HT1080 (cell line): ENCODE data around the gene LHX3. TPM values are rescaled to one million over a fixed set of nuclear protein-coding genes. Genes with fewer than 3 reads are reported as not detected.

Source experiments
- DNase-seq: peaks from one replicate; pipeline ENCODE4 v3.0.0-alpha.2; 2015; ENCODE audit warnings: low read depth
- polyA plus RNA-seq, 2 experiments: library from polyadenylated mRNA; depleted of rRNA; stranded (reverse); fragments of >200 nt; gene quantifications; 2 replicates each; pipeline ENCODE4 v1.2.3, GENCODE V29; 2015
- total RNA-seq: library from RNA; depleted of rRNA; stranded (reverse); fragments of >200 nt; shearing (Covaris generic); gene quantifications from 2 replicates; pipeline ENCODE4 v1.2.3, GENCODE V29; 2014; rRNA removed

The LHX3 gene
- not detected in 2 replicates for total RNA-seq
- 0.02 TPM in 1 of 2 replicates, not detected in the other for polyA plus RNA-seq (2015; cell fraction: cytosol; rRNA removed)
- 0.06 TPM in 2 replicates for polyA plus RNA-seq (2015; cell fraction: nucleus; rRNA removed)

GRCh38 chr9:136204838-136205706, at the start of gene LHX3:
TSS of gene LHX3 (minus strand) at chr9:136205128. CDS start at chr9:136205012, 116 bp downstream.
- no peak for DNase-seq

DNA sequence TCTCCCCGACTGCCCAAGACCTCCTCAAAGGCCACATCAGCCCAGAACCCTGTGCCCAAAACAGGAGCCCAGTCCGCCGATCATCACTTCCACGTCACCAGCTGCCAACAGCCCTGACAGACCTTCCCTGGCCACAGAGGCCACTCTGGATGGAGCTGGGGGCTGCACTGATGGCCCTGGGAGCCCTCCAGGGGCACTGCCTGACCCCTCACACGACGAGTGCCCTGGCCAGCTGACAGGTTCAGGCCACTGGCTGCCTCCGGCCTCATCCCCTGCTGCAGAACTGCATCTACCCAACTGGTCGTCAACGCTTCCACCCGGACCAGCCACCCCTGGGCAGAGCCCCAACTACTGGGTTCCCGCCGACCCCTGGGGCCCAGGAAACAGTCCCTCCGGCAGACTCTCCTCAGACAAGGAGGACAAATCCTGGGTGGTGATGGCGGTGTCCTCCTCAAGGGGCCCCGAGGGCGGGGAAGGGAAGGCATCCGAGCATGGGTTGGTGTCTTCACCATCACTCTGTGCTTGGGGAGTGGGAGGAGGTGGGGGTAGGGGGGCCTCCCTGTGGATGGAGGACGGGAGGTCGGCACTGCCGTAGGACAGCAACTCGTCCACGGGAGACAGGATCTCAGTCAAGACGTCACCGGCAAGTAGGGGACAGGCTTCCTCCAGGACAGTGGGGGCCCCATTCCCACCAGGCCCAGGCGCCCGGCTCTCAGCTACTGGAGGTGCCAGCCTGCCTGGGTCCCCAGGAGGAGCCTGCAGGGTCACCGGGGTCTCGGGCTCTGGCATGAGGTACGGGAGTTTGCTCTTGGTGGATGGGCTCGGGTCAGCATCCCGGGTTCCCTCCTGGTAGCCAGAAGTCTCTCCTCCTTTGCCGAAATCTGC, 48.6 kb upstream of the LHX3 start:
- no peak for DNase-seq

DNA sequence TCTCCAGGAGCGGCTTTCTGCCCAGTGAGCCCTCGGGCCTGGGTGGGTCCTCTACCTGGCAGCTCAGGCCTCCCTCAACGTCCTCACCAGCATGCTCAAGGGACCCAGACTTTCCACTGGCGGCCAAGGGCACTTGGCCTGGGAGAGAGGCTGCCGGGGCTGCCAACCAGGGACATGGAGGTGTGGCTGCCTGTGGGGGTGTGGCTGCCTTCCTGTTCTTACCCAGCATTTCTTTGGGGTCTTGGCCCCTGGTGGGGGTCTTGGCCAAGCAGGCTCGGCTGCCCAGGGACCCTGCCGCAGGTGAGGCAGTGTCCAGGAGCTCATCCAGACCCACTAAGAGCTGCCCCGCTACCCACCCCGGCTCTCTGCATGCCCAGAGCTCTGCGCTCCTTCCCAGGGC, 47.9 kb upstream of the LHX3 start:
- DNase-seq = no peak

DNA sequence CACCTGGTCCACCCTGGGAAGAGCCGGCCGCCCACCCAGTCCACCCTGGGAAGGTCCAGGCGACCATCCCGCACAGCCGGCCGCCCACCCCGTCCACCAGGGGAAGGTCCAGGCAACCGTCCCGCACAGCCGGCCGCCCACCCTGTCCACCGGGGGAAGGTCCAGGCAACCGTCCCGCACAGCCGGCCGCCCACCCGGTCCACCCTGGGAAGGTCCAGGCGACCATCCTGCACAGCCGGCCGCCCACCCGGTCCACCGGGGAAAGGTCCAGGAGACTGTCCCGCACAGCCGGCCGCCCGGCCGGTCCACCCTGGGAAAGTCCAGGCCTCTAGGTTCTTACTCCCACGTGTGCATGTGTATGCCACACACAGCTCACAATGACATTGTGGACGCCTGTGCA, 47.4 kb upstream of the LHX3 start:
- no peak for DNase-seq

DNA sequence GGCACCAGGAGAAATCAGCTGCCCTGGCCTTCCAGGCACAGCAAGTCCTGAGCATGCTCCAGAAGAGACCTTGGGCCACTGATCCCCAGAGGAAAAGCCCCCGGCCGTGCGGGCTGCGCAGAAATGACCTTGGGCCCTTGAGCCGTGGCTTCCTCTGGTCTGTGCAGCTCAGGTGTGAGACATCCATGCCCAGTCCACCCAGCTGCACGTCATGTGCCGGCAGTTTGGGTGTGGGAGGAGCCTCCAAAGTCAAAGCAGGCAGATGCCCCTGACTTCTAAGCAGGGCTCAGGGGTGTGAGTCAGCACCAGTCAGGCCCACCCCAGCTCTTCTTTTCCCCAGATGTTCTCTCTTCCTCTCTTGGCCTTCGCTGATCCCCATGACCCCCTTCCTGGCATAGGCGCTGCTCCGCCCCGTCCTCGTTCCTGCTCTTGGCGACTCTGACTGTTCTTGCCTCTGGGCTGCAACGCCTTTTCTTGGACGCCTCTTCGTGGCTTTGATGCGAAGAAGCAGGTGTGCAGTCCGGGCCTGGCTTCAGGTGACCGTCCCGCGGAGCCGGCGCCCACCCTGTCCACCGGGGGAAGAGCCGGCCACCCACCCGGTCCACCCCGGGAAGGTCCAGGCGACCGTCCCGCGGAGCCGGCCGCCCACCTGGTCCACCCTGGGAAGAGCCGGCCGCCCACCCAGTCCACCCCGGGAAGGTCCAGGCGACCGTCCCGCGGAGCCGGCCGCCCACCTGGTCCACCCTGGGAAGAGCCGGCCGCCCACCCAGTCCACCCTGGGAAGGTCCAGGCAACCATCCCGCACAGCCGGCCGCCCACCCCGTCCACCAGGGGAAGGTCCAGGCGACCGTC, 46.6 kb upstream of the LHX3 start:
- DNase-seq = no peak

- no peak for DNase-seq
These were observed 45.7 kb upstream of the LHX3 start for GRCh38 chr9:136250676-136251075.

GRCh38 chr9:136249877-136250559, 45.1 kb upstream of the LHX3 start:
- DNase-seq = no peak

DNA sequence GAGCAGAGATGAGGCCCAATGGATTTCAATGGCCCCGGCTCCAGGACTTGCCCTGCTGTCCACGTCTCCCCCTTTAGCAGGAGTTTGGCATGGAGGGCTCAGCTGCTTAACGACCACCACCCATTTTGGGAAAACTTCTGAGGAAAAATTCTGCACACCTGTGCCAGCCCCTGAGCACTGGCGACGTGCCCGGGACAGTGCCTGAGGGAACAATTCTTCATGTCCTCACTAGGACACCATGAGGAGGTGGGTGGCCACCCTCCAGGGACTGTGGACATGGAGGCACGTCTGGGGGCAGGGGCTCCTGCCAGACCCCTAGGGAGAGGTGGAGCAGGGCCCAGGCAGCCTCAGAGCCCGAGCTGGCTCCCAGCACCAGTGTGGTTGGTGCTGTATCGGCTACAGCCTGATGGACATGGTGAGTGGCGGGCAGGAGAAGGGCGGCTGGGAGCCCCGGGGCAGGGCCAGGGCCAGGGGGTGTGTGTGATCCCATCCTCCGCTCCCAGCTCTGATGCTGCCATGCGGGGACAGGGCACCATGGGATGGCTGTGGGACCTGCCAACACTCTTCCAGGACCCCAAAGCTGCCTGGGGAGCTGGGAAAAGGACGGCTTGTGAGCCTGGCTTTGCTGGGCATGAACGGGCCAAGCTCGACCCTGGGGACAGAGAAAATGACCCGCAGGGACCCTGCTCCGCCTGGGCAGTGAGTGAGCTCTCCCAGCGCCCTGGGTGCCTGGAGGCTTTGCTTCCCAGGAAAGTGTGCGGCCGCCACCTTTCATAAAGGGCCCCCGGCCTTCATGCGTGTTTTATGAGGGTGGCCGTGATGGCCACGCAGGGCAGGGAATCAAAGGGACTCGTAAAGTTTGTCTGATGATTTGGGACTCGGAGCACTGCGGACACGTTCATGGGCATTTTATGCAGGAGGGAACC, 44.3 kb upstream of the LHX3 start:
- no peak for DNase-seq

DNA sequence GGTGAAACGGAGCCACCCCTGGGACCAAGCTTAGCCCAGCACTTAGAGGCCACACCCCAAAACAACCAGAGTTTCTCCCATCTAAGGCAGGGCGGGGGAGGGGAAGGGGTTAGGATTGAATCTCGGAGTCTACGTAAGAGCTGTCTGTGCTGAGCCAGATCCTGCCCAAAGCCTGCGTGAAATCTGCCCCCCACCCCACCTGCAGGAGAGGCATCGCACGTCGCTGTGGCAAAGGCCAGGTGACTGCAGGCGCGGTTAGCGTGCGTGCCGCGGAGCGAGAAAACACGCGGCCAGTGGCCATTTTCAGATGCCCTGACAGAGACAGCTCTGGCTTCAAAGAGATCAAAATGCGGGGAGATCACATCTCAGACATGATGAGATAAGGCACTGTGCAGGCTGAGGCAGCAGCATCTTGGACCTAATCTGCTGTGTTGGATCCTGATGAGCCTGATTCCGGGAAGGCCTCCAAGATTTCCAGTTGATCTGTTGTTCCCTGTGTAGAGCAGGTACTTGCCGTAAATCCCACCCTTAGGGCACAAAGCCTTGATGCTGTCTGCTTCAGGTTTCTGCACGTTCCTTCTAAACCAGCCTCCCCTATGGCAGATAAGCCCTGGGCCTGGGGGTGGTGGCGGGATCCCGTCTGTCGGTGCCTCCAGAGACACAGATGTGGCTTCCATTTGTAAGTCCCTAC, 43.2 kb upstream of the LHX3 start:
- no peak for DNase-seq

DNA sequence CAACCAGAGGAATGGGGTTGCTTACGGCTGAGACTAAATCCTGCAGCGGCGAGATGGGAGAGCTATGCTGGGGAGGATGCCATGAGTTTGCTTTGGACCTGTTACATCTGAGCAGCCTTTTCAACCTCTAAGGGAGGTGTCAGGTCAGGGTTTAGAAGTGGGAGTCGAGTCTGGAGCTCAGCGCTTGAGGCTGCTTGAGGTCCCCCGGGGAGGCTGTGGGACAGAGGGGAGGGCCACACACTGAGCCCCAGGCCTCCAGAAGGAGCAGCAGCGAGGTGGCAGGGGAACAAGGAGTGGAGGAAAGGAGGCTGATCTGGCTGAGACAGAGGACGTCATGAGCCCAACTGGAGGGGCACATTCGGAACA, 42.6 kb upstream of the LHX3 start:
- no peak for DNase-seq

GRCh38 chr9:136246849-136247550, 42.1 kb upstream of the LHX3 start:
- no peak for DNase-seq

DNA sequence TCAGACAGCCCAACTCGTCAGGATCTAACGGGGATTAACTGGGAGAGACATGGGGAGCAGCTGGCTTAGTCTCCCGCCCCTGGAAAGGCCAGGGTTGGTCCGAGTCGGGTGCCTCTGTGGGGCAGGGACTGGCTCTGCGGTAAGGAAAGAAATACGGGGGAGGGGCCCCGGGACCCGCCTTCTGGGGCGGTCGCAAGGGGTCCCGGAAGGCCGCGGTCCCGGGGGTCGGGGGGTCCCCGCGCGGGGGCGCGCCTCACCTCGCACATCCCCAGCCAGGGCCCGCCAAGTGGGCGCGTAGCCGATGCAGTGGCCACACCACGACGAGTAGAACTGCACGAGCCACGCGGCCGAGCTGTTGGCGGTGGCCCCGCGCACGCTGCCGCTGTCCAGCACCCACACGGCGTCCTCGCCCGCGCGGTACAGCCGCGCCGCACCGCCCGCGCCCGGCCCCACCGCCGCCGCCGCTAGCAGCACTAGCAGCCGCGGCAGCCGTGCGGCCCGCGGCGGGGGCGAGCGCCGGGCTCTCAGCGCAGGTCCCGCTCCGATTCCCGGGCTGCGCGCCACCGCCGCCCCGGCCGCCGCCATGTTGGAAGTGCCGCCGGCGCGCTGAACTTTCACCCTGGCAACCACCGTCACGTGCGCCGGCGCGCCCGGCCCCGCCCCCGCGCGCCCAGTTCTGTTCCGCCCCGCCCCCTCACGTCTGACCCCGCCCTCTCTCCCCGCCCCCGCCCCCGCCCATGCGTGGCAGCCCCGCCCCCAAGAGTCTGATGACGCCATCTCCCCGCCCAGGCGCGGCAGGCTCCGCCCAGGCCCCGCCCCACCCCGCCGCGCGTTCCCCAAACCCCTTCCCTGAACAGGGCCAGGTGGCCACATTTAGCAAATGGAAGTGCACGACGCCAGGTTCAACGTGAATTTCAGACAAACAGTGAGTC, 40.6 kb upstream of the LHX3 start, which contains the start of gene QSOX2:
QSOX2 (minus strand) TSS at position 594 of the 932 bp plus-strand sequence; CDS start at position 585, 9 bp downstream.
- DNase-seq = no peak

DNA sequence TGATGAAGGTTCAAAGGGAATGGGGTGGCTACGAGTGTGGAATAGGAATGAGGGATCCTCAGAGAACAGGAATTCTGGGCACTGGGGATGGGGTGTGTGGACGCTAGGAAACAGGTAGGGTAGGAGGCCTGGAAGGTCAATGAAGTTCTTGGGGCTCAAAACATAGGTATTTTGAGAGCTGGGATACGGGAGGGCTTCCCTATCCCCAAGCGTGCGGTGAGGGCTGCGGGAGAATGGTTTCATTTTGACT, 40.0 kb upstream of the LHX3 start:
- no peak for DNase-seq

GRCh38 chr9:136244122-136244968, 39.4 kb upstream of the LHX3 start:
- no peak for DNase-seq

GRCh38 chr9:136243631-136244030, 38.7 kb upstream of the LHX3 start:
- DNase-seq = no peak

GRCh38 chr9:136242918-136243525, 38.1 kb upstream of the LHX3 start:
- DNase-seq = no peak
